ENCODE results near the gene MCF2L2. TPM values are rescaled to one million over a fixed set of nuclear protein-coding genes. Genes with fewer than 3 reads are reported as not detected.
"Not testable (repeated sequence)": the region's sequence is repeated elsewhere in the genome, so short reads cannot be mapped to it uniquely, and the experiment has no call there.

Gene MCF2L2
- total and polyA plus RNA-seq, 2 donors from 2014 or later, result 0.32 to 1.7 TPM

- intact Hi-C loops (cut with DNase I), result loop anchor here (10.0 kb wide), 1 partner anchor 296 kb away; no protein-coding TSS in a partner anchor
- TF ChIP-seq, protein P1, sequence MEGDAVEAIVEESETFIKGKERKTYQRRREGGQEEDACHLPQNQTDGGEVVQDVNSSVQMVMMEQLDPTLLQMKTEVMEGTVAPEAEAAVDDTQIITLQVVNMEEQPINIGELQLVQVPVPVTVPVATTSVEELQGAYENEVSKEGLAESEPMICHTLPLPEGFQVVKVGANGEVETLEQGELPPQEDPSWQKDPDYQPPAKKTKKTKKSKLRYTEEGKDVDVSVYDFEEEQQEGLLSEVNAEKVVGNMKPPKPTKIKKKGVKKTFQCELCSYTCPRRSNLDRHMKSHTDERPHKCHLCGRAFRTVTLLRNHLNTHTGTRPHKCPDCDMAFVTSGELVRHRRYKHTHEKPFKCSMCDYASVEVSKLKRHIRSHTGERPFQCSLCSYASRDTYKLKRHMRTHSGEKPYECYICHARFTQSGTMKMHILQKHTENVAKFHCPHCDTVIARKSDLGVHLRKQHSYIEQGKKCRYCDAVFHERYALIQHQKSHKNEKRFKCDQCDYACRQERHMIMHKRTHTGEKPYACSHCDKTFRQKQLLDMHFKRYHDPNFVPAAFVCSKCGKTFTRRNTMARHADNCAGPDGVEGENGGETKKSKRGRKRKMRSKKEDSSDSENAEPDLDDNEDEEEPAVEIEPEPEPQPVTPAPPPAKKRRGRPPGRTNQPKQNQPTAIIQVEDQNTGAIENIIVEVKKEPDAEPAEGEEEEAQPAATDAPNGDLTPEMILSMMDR (IDR thresholded peaks at IDR 0.05; ENCODE audit: borderline replicate concordance, extremely low read depth, insufficient read depth), result no peak
- Histone ChIP-seq H3K4me3 (ENCODE audit: low read length in 3 of 3) (no peak overlapping the region), H3K9me3 (ENCODE audit: control insufficient read depth in 2 of 3, insufficient read depth in 1 of 3, low read length in 3 of 3) (no peaks in the 10 kb centered on the region), H3K27ac (ENCODE audit: low read depth in 2 of 2, low read length in 2 of 2) (no peak overlapping the region), H3K4me1 (ENCODE audit: control insufficient read depth in 2 of 3, insufficient read depth in 2 of 3, low read depth in 1 of 3, low read length in 3 of 3) (no peaks in the 10 kb centered on the region), H3K9ac (ENCODE audit: low read length in 3 of 3) (no peak overlapping the region), H3K27me3 (ENCODE audit: control insufficient read depth, insufficient read depth, low read length) (no peaks in the 10 kb centered on the region), H3K36me3 (ENCODE audit: control insufficient read depth in 2 of 3, insufficient read depth in 3 of 3, low read length in 3 of 3) (no peaks in the 10 kb centered on the region)
- no peak for DNase-seq
- FAIRE-seq, result no peak
Observed at GRCh38 chr3:183468424-183468823, 40.0 kb upstream of the MCF2L2 start.

- intact Hi-C loops (cut with DNase I), result loop anchor here (10.0 kb wide), 1 partner anchor 298 kb away; no protein-coding TSS in a partner anchor
- DNase-seq (no peak), FAIRE-seq (no peak)
- H3K9me3 ChIP-seq (ENCODE audit: control insufficient read depth in 2 of 3, insufficient read depth in 1 of 3, low read length in 3 of 3), result no peaks in the 10 kb centered on the region
- H3K4me1 ChIP-seq (ENCODE audit: control insufficient read depth in 2 of 3, insufficient read depth in 2 of 3, low read depth in 1 of 3, low read length in 3 of 3), result no peaks in the 10 kb centered on the region
- H3K4me3 ChIP-seq (ENCODE audit: low read length in 3 of 3), result no peak overlapping the region
- no peak overlapping the region for H3K9ac ChIP-seq (ENCODE audit: low read length in 3 of 3)
- no peaks in the 10 kb centered on the region for H3K36me3 ChIP-seq (ENCODE audit: control insufficient read depth in 2 of 3, insufficient read depth in 3 of 3, low read length in 3 of 3)
- H3K27me3 ChIP-seq (ENCODE audit: control insufficient read depth, insufficient read depth, low read length), result no peaks in the 10 kb centered on the region
- H3K27ac ChIP-seq (ENCODE audit: low read depth in 2 of 2, low read length in 2 of 2), result no peak overlapping the region
- TF ChIP-seq, protein P1 (IDR thresholded peaks at IDR 0.05; ENCODE audit: borderline replicate concordance, extremely low read depth, insufficient read depth), result no peak
Observed at GRCh38 chr3:183466575-183466974, 38.2 kb upstream of the MCF2L2 start.

- H3K9ac ChIP-seq (ENCODE audit: low read length in 3 of 3); H3K36me3 ChIP-seq (ENCODE audit: control insufficient read depth in 2 of 3, insufficient read depth in 3 of 3, low read length in 3 of 3); DNase-seq; FAIRE-seq; H3K27me3 ChIP-seq (ENCODE audit: control insufficient read depth, insufficient read depth, low read length); H3K4me1 ChIP-seq (ENCODE audit: control insufficient read depth in 2 of 3, insufficient read depth in 2 of 3, low read depth in 1 of 3, low read length in 3 of 3); H3K27ac ChIP-seq (ENCODE audit: low read depth in 2 of 2, low read length in 2 of 2); H3K9me3 ChIP-seq (ENCODE audit: control insufficient read depth in 2 of 3, insufficient read depth in 1 of 3, low read length in 3 of 3); H3K4me3 ChIP-seq (ENCODE audit: low read length in 3 of 3): not testable (repeated sequence)
- intact Hi-C loops (cut with DNase I), result loop anchor here (10.0 kb wide), 1 partner anchor 299 kb away; no protein-coding TSS in a partner anchor
Observed at GRCh38 chr3:183465710-183466109, 37.3 kb upstream of the MCF2L2 start.

- H3K9ac ChIP-seq (ENCODE audit: low read length in 3 of 3), result no peak overlapping the region
- no peaks in the 10 kb centered on the region for H3K36me3 ChIP-seq (ENCODE audit: control insufficient read depth in 2 of 3, insufficient read depth in 3 of 3, low read length in 3 of 3)
- H3K27ac ChIP-seq (ENCODE audit: low read depth in 2 of 2, low read length in 2 of 2), result no peak overlapping the region
- FAIRE-seq (no peak), DNase-seq (no peak)
- no peak overlapping the region for H3K4me3 ChIP-seq (ENCODE audit: low read length in 3 of 3)
- H3K9me3 ChIP-seq (ENCODE audit: control insufficient read depth in 2 of 3, insufficient read depth in 1 of 3, low read length in 3 of 3), result no peaks in the 10 kb centered on the region
- intact Hi-C loops (cut with DNase I), result loop anchor here (10.0 kb wide), 1 partner anchor 300 kb away; no protein-coding TSS in a partner anchor
- no peaks in the 10 kb centered on the region for H3K4me1 ChIP-seq (ENCODE audit: control insufficient read depth in 2 of 3, insufficient read depth in 2 of 3, low read depth in 1 of 3, low read length in 3 of 3)
- H3K27me3 ChIP-seq (ENCODE audit: control insufficient read depth, insufficient read depth, low read length), result no peaks in the 10 kb centered on the region
- TF ChIP-seq, protein P1 (IDR thresholded peaks at IDR 0.05; ENCODE audit: borderline replicate concordance, extremely low read depth, insufficient read depth), result no peak
Observed at GRCh38 chr3:183464480-183464879, 36.1 kb upstream of the MCF2L2 start.

Data from kidney (tissue), 14 donors.